Thyroid gland (tissue), 4 donors: Measurements from ENCODE around the gene LEMD3. TPM values are rescaled to one million over a fixed set of nuclear protein-coding genes. Genes with fewer than 3 reads are reported as not detected.

Source experiments
- DNase-seq, 2 donors: peaks; one replicate each; pipeline ENCODE4 v3.0.0-alpha.2; 2019
- H3K27ac ChIP-seq, 3 donors: fragments of 200-600 bp; sonication (generic); 1 replicate in 2 of 3; 2 replicates in 1 of 3; pipeline ENCODE4 v1.5.1; 2016 to 2019; ENCODE audit warnings: mild to moderate bottlenecking in 1 of 3, moderate library complexity in 1 of 3
- H3K27me3 ChIP-seq: fragments of 200-600 bp; sonication (generic); one replicate; pipeline ENCODE4 v1.5.1; 2019
- H3K36me3 ChIP-seq, 2 donors: fragments of 200-600 bp; sonication (generic); one replicate each; pipeline ENCODE4 v1.5.1; 2016 to 2019
- H3K4me1 ChIP-seq, 2 donors: fragments of 200-600 bp; sonication (generic); one replicate each; pipeline ENCODE4 v1.5.1; 2017 to 2019
- H3K4me3 ChIP-seq, 3 donors: fragments of 200-600 bp; sonication (generic); replicated peaks in 1 of 3; 1 replicate in 2 of 3; 2 replicates in 1 of 3; pipeline ENCODE4 v1.5.1; 2016; ENCODE audit warnings: mild to moderate bottlenecking in 1 of 3
- H3K9me3 ChIP-seq: fragments of 200-600 bp; sonication (generic); one replicate; pipeline ENCODE4 v1.5.1; 2017
- CTCF ChIP-seq, 6 experiments: fragments of 200-600 bp in 3 of 6; fragments of 450-650 bp in 3 of 6; sonication (generic) in 3 of 6; IDR thresholded peaks; one replicate each; pipeline ENCODE4 v1.5.1; 2016 to 2019; ENCODE audit warnings: antibody characterized with exemption in 6 of 6, mild to moderate bottlenecking in 2 of 6, inconsistent platforms in 1 of 6, moderate library complexity in 1 of 6
- POLR2A ChIP-seq, 2 donors: fragments of 450-650 bp; IDR thresholded peaks; one replicate each; pipeline ENCODE4 v1.6.1; 2017; ENCODE audit warnings: antibody characterized with exemption in 2 of 2, mild to moderate bottlenecking in 2 of 2, moderate library complexity in 1 of 2
- WGBS, 2 donors: methylation state at CpG; one replicate each; pipeline ENCODE4 v1.1.5; 2017; 5-methylcytosine and 5-hydroxymethylcytosine counted together
- intact Hi-C: fragments of 100-400 bp; cut with DNase I; formaldehyde crosslinking; loops from one replicate; pipeline ENCODE4 v1.15.1; 2023
- total RNA-seq, 4 donors: library from RNA; depleted of rRNA; stranded (reverse); fragments of >200 nt; gene quantifications; one replicate each; pipeline ENCODE4 v1.2.3, GENCODE V29; 2016

LEMD3 gene
- total RNA-seq, 4 donors from 2014 or later = 45.4 to 64.0 (median 49.3) TPM

GRCh38 chr12:65294641-65295262 lies 125.4 kb downstream of the LEMD3 start:
- H3K4me3 ChIP-seq = no peak overlapping the region
- DNase-seq = no peak
- 96 to 98% methylated on average over 4 of the region's 4 CpGs for WGBS, 2 donors
- intact Hi-C loops = no loop called here
- H3K27ac ChIP-seq = no peak overlapping the region
- TF ChIP-seq CTCF (IDR thresholded peaks at IDR 0.05) = no peak
- no peak for TF ChIP-seq POLR2A (IDR thresholded peaks at IDR 0.05)
- H3K36me3 ChIP-seq = no peaks in the 10 kb centered on the region
- H3K27me3 ChIP-seq = no peaks in the 10 kb centered on the region
- H3K4me1 ChIP-seq = no peaks in the 10 kb centered on the region
- no peaks in the 10 kb centered on the region for H3K9me3 ChIP-seq

GRCh38 chr12:65296508-65297265 lies 127.3 kb downstream of the LEMD3 start:
- no peak overlapping the region for H3K4me3 ChIP-seq
- WGBS, 2 donors = 84 to 86% methylated on average over 1 of the region's 1 CpG

More at GRCh38 chr12:65296508-65297265, 127.3 kb downstream of the LEMD3 start:
- Histone ChIP-seq H3K27ac (no peak overlapping the region), H3K36me3 (no peaks in the 10 kb centered on the region), H3K4me1 (no peaks in the 10 kb centered on the region), H3K9me3 (no peaks in the 10 kb centered on the region), H3K27me3 (no peaks in the 10 kb centered on the region)
- DNase-seq = no peak
- TF ChIP-seq POLR2A (IDR thresholded peaks at IDR 0.05) (no peak), CTCF (IDR thresholded peaks at IDR 0.05) (no peak)
- intact Hi-C loops = no loop called here

Other genes starting within 250 kb of the LEMD3 start
- gene WIF1, start 48.3 kb upstream of the LEMD3 start, total RNA-seq = not detected
- 10 to 100 TPM; 12.0 to 29.2 (median 18.5) TPM for gene MSRB3, start 109.1 kb downstream of the LEMD3 start, total RNA-seq